Vagina (tissue), 2 donors: ENCODE data around the gene CCSER1. TPM values are rescaled to one million over a fixed set of nuclear protein-coding genes. Genes with fewer than 3 reads are reported as not detected.

ENCODE experiments used
- DNase-seq, 2 donors: peaks; one replicate each; pipeline ENCODE4 v3.0.0-alpha.2; 2017; ENCODE audit errors: extremely low spot score in 2 of 2
- H3K27ac ChIP-seq: fragments of 200-600 bp; sonication (generic); one replicate; pipeline ENCODE4 v1.5.1; 2019
- H3K27me3 ChIP-seq: fragments of 200-600 bp; sonication (generic); one replicate; pipeline ENCODE4 v1.5.1; 2019
- H3K36me3 ChIP-seq, 2 donors: fragments of 200-600 bp; sonication (generic); one replicate each; pipeline ENCODE4 v1.5.1; 2017 to 2019
- H3K4me1 ChIP-seq: fragments of 200-600 bp; sonication (generic); one replicate; pipeline ENCODE4 v1.5.1; 2019
- H3K4me3 ChIP-seq, 2 donors: fragments of 200-600 bp; sonication (generic); 1 replicate in 1 of 2; 2 replicates in 1 of 2; pipeline ENCODE4 v1.5.1; 2016 to 2019
- H3K9me3 ChIP-seq: fragments of 200-600 bp; sonication (generic); one replicate; pipeline ENCODE4 v1.5.1; 2019
- POLR2A ChIP-seq, 2 donors: fragments of 450-650 bp; IDR thresholded peaks; one replicate each; pipeline ENCODE4 v1.6.1; 2017; ENCODE audit warnings: antibody characterized with exemption in 2 of 2, mild to moderate bottlenecking in 2 of 2, moderate library complexity in 2 of 2
- POLR2AphosphoS5 ChIP-seq, 2 donors: sonication (generic); formaldehyde crosslinking; IDR thresholded peaks; one replicate each; pipeline ENCODE4 v1.9.0; 2017; ENCODE audit warnings: antibody characterized with exemption in 2 of 2, mild to moderate bottlenecking in 2 of 2, low read depth in 1 of 2; ENCODE audit not compliant: insufficient read depth in 1 of 2
- intact Hi-C: fragments of 100-400 bp; cut with DNase I; formaldehyde crosslinking; loops from one replicate; pipeline ENCODE4 v1.15.1; 2023
- total RNA-seq: library from RNA; depleted of rRNA; stranded (reverse); fragments of >200 nt; gene quantifications from one replicate; pipeline ENCODE4 v1.2.3, GENCODE V29; 2016
- TF ChIP-seq, protein P1 (sequence below), 3 experiments: fragments of 450-650 bp in 2 of 3; fragments of 200-600 bp in 1 of 3; sonication (generic) in 1 of 3; IDR thresholded peaks; one replicate each; pipeline ENCODE4 v1.5.1; 2017 to 2019; ENCODE audit warnings: antibody characterized with exemption in 3 of 3, mild to moderate bottlenecking in 2 of 3, moderate library complexity in 2 of 3

CCSER1 gene
- total RNA-seq, 1 donor from 2014 or later, result 8.1 TPM

DNA sequence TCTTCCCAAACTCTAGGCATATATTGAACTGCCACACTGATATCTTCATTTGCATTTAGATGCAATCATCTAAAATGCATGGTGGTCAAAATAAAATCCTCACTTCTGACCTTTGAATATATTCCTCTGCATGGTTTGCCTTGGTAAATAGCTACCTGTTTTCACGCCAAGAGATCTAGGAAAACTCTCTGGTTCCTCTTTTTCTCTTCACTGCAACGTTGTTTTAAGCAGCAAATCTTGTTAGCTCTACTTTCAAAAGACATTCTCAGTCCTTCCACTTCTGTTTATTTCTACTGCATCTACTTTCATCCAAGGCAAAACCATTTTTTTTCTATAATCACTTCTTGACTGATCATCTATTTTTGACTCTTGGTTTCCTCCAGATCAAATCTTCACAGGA is 1174.9 kb downstream of the CCSER1 start:
- no peaks in the 10 kb centered on the region for H3K36me3 ChIP-seq
- no peaks in the 10 kb centered on the region for H3K27me3 ChIP-seq
- TF ChIP-seq POLR2AphosphoS5 (IDR thresholded peaks at IDR 0.05; ENCODE audit: insufficient read depth in 1 of 2, low read depth in 1 of 2) (no peak), POLR2A (IDR thresholded peaks at IDR 0.05) (no peak)
- TF ChIP-seq, protein P1, sequence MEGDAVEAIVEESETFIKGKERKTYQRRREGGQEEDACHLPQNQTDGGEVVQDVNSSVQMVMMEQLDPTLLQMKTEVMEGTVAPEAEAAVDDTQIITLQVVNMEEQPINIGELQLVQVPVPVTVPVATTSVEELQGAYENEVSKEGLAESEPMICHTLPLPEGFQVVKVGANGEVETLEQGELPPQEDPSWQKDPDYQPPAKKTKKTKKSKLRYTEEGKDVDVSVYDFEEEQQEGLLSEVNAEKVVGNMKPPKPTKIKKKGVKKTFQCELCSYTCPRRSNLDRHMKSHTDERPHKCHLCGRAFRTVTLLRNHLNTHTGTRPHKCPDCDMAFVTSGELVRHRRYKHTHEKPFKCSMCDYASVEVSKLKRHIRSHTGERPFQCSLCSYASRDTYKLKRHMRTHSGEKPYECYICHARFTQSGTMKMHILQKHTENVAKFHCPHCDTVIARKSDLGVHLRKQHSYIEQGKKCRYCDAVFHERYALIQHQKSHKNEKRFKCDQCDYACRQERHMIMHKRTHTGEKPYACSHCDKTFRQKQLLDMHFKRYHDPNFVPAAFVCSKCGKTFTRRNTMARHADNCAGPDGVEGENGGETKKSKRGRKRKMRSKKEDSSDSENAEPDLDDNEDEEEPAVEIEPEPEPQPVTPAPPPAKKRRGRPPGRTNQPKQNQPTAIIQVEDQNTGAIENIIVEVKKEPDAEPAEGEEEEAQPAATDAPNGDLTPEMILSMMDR (IDR thresholded peaks at IDR 0.05), result no peak
- no peak overlapping the region for H3K4me3 ChIP-seq
- intact Hi-C loops, result no loop called here
- no peak for DNase-seq
- H3K9me3 ChIP-seq, result no peaks in the 10 kb centered on the region
- H3K27ac ChIP-seq, result no peak overlapping the region
- H3K4me1 ChIP-seq, result no peaks in the 10 kb centered on the region

DNA sequence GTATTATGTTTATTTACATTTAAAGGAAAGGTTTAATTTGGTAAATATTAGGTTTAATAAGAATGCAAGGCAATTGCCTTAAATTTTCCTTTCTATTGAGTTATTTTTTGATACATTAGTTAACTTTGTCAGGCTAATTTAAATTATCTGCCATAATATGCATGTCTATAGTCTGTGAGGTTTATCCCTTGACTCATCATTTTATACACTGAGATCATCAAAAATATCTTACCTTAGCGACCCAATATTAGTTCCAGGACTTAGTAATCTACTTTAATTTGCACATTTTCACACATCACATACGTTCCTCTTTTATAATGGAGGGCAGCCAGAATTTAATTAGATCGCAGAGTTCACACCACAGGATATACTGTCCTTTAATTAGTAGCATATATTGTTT is 1177.1 kb downstream of the CCSER1 start:
- intact Hi-C loops, result no loop called here

DNA sequence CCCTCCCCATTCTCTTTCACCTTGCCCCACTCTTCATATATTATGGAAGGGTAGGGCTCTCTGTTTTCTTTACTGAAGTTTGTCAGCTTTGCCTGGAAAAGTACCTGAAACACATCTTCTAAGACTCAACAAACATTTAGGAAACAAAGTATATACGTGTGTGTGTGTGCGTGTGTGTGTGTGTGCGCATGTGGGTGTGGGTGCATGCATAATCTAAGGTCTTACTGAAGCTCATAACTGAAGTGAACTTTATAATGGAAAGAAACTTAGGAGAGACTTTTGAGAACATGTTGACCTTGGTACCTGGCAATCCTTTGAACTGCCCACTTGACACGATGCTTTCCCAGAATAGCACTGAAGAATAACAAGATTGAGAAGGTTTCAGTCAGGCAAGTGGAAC is 1190.2 kb downstream of the CCSER1 start:
- intact Hi-C loops, result no loop called here
- no peaks in the 10 kb centered on the region for H3K27me3 ChIP-seq
- no peak overlapping the region for H3K27ac ChIP-seq
- no peaks in the 10 kb centered on the region for H3K9me3 ChIP-seq
- no peak overlapping the region for H3K4me3 ChIP-seq
- no peaks in the 10 kb centered on the region for H3K4me1 ChIP-seq
- TF ChIP-seq POLR2A (IDR thresholded peaks at IDR 0.05) (no peak), POLR2AphosphoS5 (IDR thresholded peaks at IDR 0.05; ENCODE audit: insufficient read depth in 1 of 2, low read depth in 1 of 2) (no peak)
- TF ChIP-seq, protein P1 (IDR thresholded peaks at IDR 0.05), result no peak
- DNase-seq, result no peak
- H3K36me3 ChIP-seq, result no peaks in the 10 kb centered on the region

More for the DNA sequence above, 1177.1 kb downstream of the CCSER1 start:
- no peak overlapping the region for H3K4me3 ChIP-seq
- no peaks in the 10 kb centered on the region for H3K27me3 ChIP-seq
- no peak overlapping the region for H3K27ac ChIP-seq
- TF ChIP-seq POLR2AphosphoS5 (IDR thresholded peaks at IDR 0.05; ENCODE audit: insufficient read depth in 1 of 2, low read depth in 1 of 2), result no peak
- TF ChIP-seq, protein P1 (IDR thresholded peaks at IDR 0.05), result no peak
- TF ChIP-seq POLR2A (IDR thresholded peaks at IDR 0.05), result no peak
- no peak for DNase-seq
- H3K36me3 ChIP-seq, result no peaks in the 10 kb centered on the region
- no peaks in the 10 kb centered on the region for H3K4me1 ChIP-seq
- H3K9me3 ChIP-seq, result no peaks in the 10 kb centered on the region

DNA sequence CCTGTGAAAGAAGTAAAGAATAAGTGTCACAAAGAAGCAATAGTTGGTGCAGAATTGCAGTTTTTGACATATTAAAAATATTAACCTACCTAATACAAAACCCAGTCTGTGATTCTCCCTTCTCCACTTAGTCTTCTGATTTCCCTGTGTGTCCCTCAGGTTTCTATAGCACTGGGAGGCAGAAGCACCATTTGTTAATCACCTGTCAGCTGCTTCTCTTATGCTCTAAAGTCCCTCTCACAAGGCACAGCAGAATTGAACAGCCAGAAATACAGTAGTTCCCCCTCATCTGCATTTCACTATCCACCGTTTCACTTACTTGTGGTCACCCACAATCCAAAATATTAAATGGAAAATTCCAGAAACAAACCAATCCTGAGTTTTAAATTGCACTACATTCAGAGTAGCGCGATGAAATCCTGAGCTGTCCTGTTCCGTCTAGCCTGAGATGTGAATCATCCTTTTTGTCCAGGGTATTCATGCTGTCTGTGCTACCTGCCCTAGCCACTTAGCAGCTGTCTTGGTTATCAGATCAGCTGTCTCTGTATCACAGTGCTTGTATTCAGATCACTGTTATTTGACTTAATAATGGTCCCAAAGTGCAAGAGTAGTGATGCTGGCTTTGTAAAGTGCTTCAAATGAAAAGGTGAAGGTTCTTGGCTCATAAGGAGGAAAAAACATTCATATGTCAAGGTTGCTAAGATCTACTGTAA is 1192.5 kb downstream of the CCSER1 start:
- Histone ChIP-seq H3K27ac (no peak overlapping the region), H3K9me3 (no peaks in the 10 kb centered on the region), H3K4me1 (no peaks in the 10 kb centered on the region), H3K36me3 (no peaks in the 10 kb centered on the region), H3K4me3 (no peak overlapping the region), H3K27me3 (no peaks in the 10 kb centered on the region)
- TF ChIP-seq, protein P1 (IDR thresholded peaks at IDR 0.05), result no peak
- TF ChIP-seq POLR2A (IDR thresholded peaks at IDR 0.05), result no peak
- TF ChIP-seq POLR2AphosphoS5 (IDR thresholded peaks at IDR 0.05; ENCODE audit: insufficient read depth in 1 of 2, low read depth in 1 of 2), result no peak
- DNase-seq, result no peak
- intact Hi-C loops, result no loop called here

DNA sequence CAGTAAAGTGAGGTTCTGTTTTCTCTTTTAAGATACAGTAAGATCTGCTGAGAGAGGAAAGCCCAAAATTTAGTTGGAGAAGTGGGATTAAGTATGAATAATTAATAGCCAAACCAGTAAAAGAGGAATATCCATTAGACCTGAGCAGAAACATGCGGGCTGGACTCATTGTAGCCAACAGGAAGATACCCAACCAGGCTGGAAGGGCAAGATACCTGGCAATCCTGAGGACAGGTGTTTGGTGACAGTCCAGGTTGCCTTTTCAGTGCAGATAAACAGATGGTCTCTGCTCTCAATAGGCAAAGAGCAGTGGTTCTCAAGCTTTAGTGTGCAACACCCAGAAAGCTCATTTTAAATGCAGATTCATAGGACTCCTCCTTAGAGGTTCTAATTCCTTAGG is 1195.8 kb downstream of the CCSER1 start:
- intact Hi-C loops, result no loop called here
- H3K4me3 ChIP-seq, result no peak overlapping the region
- peaks cover 8% of the 10 kb centered on the region for H3K9me3 ChIP-seq
- TF ChIP-seq POLR2AphosphoS5 (IDR thresholded peaks at IDR 0.05; ENCODE audit: insufficient read depth in 1 of 2, low read depth in 1 of 2), result no peak
- no peak for TF ChIP-seq POLR2A (IDR thresholded peaks at IDR 0.05)
- TF ChIP-seq, protein P1 (IDR thresholded peaks at IDR 0.05), result no peak
- H3K27me3 ChIP-seq, result no peaks in the 10 kb centered on the region
- H3K4me1 ChIP-seq, result no peaks in the 10 kb centered on the region
- no peak for DNase-seq
- H3K27ac ChIP-seq, result no peak overlapping the region
- H3K36me3 ChIP-seq, result no peaks in the 10 kb centered on the region
